Measurements from ENCODE around the gene UNCX.
"Not testable (repeated sequence)": the region's sequence is repeated elsewhere in the genome, so short reads cannot be mapped to it uniquely, and the experiment has no call there.

The UNCX gene

GRCh38 chr7:1259621-1260243, 27.1 kb downstream of the UNCX start:
- DNase-seq = no peak

- no peak for DNase-seq
Measured at GRCh38 chr7:1260244-1260635, 27.6 kb downstream of the UNCX start.

- not testable (repeated sequence) for DNase-seq
Measured at GRCh38 chr7:1261036-1261435, 28.4 kb downstream of the UNCX start.

- DNase-seq = no peak
Measured at GRCh38 chr7:1262441-1262840, 29.8 kb downstream of the UNCX start.

DNA sequence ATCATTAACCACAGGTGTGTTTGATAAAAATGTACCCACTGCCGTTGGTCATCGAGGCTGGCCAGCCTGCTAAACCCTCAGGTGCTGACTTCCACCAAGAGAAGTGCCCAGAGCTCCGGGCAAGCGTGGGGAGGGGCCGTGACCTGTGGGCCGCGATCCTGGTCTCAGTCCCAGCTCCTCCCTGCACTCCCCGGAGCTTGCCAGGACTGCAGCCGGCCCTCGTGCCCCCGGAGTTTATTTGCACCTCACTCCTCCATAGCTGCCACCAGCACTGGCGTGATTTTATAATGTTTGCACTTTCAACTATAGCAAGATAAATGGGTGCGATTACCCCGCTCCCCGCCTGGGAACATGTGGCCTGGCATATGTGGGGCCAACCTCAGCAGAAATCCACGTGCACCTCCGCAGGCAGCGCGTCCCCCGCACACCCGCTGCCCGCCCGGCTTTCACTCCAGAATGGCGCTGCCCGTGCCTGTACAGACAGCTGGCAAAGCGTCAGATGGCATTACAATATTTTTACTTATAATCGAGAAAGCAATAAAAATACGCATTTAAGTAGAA, 30.8 kb downstream of the UNCX start:
- peak; percentile 29 for DNase-seq

DNA sequence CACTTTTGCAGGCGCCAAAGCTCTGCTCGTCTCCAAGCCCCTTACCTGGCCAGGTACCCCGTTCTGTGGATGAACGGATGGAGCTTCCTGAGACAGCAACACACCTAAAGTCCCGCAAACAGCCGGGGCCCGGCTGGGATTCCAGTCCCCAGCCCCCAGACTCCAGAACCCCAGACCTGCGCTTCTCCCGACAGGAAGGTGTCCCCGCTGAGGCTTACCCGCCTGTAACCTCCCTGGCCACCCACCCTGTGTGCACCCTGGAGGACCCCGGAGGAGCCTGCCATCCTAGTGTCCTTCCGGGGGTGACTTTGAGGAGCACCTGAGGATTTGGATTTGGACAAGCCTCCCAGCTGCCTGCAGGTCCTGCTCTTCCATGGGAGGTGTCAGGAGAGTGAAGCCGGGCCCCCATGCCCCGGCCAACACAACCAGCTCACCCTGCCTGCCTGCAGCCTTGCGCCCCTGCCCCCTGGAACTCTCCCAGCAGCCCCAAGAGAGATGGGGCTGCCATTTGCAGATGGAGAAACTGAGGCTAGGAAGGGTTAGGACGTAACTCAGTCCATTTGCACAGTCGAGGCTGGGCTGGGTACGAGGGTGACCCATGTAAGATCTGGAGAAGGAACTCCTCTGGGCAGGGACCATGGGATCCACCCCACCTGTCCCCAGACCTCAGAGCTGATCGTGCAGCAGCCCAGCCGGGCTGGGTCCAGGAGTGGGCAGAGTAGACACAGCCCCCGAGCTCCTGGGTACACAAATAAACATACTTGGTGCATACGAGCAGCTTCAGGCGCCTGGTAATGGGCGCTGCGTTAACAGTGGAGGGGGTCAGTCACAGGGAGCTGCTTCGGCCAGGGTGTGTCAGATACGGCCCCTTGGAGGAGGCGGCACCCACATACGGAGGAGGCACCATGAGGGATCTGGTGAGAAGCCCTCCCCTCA, 31.9 kb downstream of the UNCX start:
- no peak for DNase-seq

DNA sequence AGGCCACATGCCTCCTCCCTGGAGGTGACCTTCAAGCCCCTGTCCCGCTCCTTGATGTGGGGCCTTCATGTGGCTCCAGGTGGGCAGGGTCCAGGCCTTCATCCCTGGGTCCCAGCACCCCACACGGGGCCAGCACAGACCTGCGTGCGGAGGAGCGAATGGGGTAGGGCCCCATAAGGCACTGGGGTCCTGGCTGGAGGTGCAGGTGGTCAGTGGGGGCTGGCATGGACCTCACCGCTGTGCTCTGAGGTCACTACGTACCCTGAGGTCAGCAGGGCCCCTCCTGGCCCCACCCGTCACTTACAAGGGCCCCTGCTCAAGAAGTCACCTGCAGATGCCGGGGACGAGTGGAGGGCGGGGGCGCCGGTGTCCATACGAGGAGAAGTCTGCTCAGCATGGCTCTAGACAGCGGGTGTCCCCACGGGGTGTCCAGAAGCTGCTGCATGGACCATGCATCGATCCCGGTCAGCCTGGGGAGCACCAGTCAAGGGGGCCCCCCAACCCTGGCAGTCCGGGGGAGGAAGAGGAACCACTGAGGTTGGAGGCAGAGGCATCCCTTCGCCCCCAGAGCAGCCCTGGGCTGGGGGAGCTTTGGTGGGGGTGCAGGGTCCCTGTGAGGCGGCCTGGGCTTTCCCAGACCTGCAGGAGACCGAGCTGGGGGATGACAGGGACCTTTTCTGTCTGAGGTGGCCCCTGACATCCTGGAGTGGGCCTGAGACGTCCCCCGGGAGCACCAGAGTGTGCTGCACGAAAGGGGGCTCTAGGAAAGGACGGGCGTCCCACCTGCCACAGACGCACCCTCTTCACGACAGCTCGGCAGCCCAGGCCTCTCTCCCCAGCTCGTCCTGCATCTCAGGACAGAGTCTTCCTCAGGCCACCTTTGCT, 34.6 kb downstream of the UNCX start:
- no peak for DNase-seq

DNA sequence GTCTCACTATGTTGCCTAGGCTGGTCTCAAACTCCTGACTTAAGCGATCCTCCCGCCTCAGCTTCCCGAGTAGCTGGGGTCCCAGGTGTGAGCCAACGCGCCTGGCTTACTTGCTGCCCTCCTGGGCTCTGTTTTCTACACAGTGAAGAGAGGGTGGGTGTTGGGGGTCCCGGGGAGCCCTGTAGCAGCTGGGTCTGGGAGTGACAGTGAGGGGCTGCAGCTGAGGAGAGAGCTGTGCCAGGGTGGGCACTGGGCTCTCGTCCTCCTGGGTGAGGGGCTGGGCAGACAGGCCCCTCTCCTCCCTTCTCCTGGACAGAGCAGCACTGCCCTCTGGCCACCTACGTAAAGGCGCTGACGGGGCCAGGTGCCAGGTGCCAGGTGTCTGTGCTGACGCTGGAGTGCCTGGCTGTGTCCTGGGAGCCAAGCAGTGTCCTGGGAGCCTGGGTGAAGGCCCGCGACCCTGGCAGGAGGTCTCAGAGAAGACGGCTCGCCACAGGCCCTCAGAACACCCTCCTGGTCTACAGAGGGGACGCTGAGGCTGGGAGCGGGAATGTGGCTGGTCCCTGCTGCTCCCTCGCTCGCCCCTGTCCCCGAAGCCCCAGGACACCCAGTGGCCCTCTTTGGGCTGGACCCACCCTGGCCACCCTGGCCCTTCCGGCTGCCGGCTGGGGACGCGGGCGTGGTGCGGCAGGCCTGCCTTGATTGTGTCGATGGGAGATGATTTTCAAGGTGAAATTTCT, 35.6 kb downstream of the UNCX start:
- DNase-seq = no peak

DNA sequence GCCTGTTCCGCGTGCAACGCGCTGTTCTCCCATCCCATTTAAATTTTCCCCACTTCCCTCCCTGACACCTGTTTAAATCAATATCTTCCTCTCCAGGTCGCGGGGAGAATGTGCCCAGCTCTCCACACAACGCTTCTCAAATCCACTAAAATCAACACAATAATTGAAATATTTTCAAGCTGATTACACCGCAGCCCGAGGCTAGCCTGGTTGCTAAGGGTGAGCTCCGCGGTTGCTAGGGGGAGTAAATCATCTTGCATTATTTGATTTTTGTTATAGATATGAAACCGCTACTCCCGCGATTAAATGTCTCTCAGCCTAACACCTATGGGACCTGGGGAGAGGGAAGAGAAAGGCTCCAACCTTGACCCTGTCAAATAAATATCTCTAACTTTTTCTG, 36.2 kb downstream of the UNCX start:
- DNase-seq = peak; percentile 52

DNA sequence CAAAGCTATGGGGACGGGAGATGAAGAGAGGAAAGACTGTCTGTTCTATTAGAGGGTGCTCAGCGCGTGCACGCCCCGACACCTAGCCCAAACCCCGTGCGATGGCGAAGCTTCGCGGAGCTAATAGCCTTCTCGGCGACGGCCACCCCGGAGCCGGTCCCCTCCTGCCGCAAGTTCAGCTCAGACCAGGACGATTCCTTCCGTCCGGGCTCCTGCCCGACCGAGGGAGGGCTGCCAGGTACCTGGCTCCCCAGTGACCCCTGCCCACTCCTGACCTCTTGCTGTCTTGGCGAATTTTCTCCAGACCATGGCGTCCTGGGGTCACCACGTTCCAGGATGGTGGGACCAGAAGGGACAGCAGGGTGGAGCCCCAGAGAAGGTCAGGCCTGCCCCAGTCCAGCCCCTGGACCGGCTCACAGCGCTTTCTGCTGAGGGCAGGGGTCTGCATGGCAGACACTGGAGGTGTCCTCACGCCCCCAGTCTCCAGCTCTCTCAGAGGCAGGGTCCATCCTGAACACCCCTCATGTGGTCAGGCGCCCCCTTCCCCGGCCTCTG, 36.7 kb downstream of the UNCX start:
- peak; percentile 35 for DNase-seq

- no peak for DNase-seq
Measured at GRCh38 chr7:1270181-1270580, 37.5 kb downstream of the UNCX start.

DNA sequence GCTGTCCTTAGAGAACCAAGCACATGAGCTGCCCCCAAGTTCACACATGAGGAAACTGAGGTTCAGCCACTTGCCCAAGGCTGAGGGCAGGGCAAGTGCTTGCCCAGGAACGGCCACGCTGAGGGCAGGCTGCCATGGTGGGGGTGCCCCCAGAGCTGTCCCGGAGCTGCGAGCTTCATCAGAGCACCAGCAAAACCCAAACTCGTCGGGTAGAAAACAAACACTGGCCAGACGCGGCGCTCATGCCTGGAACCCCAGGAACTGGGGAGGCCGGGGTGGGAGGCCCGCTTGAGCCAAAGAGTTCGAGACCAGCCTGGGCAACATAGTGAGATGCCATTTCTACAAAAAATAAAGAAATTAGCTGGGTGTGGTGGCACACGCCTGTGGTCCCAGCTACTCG, 38.4 kb downstream of the UNCX start:
- DNase-seq = no peak

- DNase-seq = no peak
Measured at GRCh38 chr7:1271656-1272055, 39.0 kb downstream of the UNCX start.

DNA sequence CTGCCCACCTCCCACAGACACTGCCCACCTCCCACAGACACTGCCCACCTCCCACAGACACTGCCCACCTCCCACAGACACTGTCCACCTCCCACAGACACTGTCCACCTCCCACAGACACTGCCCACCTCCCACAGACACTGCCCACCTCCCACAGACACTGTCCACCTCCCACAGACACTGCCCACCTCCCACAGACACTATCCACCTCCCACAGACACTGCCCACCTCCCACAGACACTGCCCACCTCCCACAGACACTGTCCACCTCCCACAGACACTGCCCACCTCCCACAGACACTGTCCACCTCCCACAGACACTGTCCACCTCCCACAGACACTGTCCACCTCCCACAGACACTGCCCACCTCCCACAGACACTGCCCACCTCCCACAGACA, 39.5 kb downstream of the UNCX start:
- DNase-seq = not testable (repeated sequence)

DNA sequence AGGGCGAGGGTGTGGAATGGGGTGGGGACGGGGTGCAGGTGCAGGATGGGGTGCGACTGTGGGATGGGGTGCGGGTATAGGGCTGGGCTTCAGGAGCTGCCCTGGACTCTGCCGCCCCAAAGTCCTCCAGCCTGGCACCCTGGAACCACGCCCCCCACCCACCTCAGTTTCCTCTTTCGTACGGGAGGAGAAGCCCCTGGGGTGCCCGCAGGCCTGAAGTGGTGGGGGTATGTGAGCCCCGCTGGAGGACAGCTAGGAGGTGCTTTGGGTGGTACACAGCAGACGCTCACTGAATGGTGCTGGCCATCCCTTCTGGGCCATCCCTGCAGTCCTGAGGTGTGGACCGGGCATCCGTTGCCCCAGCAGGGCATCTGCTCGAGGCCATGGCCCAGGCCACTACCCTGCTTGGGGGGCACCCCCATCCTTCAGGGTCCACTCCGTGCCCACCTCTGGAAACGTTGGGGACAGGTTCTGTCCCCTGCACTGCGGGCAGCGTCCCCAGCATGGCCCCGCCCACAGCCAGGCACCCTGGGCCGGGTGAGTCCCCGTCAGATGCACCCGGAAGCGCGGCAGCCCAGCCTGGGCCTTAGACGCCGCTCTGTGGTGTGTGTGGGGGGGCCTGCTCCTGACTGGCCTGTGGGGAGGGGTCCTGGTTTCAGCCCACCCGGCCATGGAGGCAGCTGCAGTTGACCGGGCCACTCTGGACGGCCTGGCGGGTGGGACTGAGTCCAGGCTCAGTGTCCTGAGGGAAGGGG, 41.6 kb downstream of the UNCX start:
- peak; percentile 17 for DNase-seq

DNA sequence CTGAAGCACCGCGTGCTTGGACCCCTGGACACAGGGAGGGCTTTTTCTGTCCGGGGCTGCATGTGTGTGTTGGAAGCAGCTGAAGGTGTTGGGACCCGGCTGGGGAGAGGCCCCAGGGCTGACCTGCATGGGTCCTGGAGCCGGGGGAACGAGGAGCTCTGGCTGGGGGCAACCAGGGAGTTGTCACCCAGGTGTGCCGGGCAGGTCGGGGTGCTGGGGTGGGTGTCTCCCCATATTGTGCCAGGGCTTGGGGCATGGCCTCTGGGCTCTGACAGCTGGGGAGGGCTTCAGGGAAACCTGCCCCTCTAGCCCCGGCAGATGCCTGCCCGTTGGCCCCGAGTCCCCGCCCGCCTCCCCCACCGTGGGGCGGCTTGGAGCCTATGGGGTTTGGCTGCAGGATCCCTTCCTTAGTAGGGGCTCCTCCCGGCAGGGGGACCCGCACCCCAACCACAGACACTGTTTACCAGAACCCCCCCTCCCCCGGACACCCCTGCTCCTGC, 42.3 kb downstream of the UNCX start:
- DNase-seq = no peak

DNA sequence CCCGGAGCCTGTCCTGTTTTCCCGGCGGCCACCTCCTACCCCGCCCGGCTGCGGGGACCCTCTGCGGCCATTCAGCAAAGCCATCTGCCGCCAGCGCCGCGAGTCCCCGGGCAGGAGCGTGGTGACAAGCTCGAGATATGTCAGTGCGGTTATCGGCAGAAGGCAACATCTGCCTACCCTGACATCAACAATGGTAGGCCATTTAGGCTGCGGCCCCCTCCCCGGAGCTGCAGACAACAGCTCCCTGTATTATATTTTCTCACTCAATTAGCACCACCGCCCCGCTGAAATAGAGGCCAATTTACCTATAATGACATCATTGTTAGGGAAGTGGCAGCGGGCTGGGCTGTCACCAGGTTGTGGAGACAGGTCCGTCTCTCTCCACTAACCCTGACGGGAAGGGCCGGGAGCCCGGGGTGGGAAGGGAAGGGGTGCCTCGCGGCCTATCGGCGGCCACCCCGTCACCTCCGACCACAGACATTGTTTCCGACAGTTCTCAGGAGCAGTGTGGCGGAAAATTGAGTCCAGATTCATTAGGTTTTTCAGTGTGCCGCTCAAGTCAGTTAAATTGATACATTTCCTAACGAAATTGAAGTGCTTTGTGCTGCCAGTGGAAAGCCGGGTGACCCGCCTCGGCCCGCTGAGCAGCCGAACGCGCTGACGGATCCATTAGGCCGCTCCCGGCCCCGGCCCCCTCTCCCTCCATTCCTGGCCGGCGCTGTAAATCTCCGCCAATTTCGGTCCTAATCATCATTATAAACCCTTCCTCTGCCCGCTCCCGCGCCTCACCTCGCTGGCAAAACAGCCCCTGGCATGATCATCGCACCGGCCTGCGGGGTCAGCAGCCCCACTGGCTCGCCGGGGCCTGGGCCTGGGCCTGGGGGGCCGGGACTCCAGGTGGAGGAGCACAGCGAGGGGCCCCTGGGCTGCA, 43.0 kb downstream of the UNCX start:
- DNase-seq = peak; percentile 88

GRCh38 chr7:1276626-1277175, 44.0 kb downstream of the UNCX start:
- DNase-seq = no peak

DNA sequence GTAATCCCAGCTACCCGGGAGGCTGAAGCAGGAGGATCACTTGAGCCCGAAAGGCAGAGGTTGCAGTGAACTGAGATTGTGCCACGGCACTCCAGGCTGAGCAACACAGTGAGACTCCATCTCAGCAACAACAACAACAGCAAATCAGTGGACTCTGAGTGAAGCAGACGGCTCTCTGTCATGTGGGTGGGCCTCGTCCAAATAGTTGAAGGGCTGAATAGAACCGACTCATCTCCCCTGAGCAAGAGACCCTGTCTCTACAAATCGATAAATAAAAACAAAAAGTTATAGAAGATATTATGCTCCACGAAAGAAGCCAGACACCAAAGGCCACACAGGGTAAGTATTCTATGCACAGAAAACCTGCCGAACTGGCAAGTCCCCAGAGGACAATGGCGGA, 45.9 kb downstream of the UNCX start:
- DNase-seq = no peak

DNA sequence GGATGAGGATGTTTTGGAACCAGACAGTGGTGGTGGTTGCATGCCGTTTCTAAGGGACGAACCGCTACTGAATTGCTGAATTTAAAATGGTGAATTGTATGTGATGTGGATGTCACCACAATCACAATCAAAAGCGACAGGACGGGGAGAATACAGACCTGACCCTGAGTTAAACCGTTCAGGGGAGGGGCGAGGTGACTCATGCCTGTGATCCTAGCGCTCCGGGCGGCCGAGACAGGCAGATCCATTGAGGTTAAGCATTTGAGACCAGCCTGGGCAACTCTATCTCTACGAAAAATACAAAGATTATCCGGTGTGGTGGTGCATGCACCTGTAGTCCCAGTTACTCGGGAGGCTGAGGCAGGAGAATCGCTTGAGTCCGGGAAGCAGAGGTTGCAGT, 46.4 kb downstream of the UNCX start:
- DNase-seq = no peak

Data from NCI-H69 (cell line).